T-helper 1 cell (primary cell): ENCODE data around the gene C12orf54.
"Not testable (repeated sequence)": the region's sequence is repeated elsewhere in the genome, so short reads cannot be mapped to it uniquely, and the experiment has no call there.

Experiments
- DNase-seq, 5 donors: peaks; one replicate each; pipeline ENCODE4 v3.0.0-alpha.2; 2012 to 2020
- total RNA-seq, 4 donors: gene quantifications; one replicate each; lab custom pipeline; 2026; lab: John Stamatoyannopoulos, UW

Gene C12orf54
- 0 to 0.80 (median 0.08) reads per million in 4 donors for total RNA-seq

GRCh38 chr12:48482198-48482597, at the start of gene C12orf54:
TSS of gene C12orf54 (plus strand) at chr12:48482498. CDS start at chr12:48483297, 799 bp downstream.
- DNase-seq, result no peak

DNA sequence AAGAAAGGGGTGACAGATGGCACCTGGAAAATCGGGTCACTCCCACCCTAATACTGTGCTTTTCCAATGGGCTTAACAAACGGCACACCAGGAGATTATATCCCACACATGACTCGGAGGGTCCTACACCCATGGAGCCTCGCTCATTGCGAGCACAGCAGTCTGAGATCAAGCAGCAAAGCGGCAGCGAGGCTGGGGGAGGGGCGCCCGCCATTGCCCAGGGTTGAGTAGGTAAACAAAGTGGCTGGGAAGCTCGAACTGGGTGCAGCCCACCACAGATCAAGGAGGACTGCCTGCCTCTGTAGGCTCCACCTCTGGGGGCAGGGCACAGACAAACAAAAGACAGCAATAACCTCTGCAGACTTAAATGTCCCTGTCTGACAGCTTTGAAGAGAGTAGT, 48.3 kb upstream of the C12orf54 start:
- not testable (repeated sequence) for DNase-seq

- DNase-seq, result no peak
Measured at GRCh38 chr12:48441069-48441468, 41.2 kb upstream of the C12orf54 start.

DNA sequence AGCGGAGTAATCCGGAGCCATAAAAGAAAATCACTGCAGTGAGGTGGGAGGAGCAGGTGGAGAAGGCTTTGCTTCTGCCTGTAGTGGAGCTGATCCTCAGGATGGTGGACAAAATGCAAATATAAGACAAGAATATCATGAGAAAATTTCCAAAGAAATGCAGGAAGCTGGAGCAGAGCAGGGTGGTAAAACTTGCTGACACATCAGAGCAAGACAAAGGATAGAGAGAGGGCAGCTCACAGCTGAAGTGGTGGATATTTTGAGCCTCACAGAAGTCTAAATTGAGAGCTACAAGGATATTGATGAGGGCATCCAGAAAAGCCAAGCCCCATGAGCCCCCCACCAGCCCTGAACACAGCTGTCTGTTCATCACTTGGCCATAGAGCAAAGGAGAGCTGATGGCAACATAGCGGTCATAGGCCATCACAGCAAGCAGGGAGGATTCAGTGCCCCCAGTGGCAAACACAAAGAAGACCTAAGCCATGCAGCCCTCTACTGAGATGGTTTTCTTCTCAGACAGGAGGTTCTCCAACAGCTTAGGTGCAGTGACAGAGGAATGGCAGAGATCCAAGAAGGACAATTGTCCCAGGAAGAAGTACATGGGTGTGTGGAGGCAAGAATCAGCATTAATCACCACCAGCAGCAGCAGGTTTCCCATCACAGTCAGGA, 40.0 kb upstream of the C12orf54 start:
- DNase-seq, result no peak

DNA sequence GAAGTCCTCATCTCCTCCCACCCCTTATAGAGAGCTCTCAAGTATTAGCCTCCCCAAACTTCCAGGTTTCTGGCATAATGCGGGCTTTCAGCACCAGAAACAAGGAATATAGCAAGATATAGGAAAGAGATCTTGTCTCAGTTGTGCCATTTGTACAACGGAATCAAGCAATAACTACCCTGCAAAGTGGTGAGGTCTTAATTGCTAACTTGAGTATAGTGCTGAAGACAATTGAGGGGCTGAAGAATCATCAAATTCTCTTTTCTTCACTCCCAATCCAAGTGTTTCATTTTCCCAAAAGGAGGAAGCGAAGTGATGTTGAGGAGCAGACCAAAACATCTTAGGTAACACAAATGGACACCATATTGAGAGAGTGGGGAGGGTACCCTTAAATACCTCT, 36.8 kb upstream of the C12orf54 start:
- no peak for DNase-seq

DNA sequence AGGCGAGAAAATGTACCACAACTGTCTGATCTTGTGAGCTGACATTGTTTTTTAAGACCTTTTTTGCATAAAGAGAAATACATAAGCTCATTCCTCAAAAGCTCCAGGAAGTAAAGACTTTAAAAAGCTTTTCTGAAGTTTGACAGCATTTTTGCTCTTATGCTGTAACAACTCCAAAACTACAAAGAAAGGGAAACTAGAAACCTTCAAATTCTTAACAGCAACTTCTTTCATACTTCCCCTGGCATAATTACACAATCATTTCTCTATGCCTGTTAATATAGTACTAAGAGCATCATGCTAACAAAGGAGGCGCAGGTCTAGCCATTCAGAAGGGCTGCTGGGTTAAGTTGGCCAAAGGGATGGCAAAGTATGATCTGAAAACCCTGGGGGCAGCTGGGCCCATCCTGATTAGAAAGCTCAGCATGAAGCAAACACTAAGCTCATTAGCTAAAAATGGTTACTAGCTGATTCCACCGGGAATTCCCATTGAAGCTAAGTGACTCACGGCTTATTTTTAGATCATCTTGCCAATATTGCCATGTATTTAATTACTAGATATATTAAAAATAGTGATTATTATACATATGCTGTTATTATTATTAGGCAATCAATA, 36.0 kb upstream of the C12orf54 start:
- DNase-seq, result no peak

GRCh38 chr12:48447755-48448154, 34.5 kb upstream of the C12orf54 start:
- DNase-seq, result no peak

GRCh38 chr12:48451372-48451771, 30.9 kb upstream of the C12orf54 start:
- DNase-seq, result no peak

- not testable (repeated sequence) for DNase-seq
Measured at GRCh38 chr12:48452961-48453360, 29.3 kb upstream of the C12orf54 start.

DNA sequence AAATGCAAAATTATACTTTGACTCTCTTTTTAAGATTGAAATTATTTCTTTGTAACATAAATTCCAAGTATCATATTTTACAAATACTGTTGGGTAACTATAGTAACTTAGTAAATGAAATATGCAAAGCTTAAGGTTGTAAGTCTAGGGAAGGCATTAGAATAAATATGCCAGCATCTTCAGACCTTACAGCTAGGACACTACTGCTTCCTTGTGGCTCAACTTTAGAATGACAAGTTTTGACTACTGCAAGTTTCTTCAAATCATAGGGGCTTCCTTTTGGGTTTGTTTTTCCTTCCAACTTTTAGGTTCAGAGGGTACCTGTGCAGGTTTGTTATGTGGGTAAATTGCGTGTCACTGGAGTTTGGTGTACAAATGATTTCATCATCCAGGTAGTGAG, 27.6 kb upstream of the C12orf54 start:
- peak in 1 of 5 donors; percentile 11 for DNase-seq

GRCh38 chr12:48455116-48455515, 27.2 kb upstream of the C12orf54 start:
- DNase-seq, result no peak

GRCh38 chr12:48459259-48459658, 23.0 kb upstream of the C12orf54 start:
- DNase-seq, result no peak

DNA sequence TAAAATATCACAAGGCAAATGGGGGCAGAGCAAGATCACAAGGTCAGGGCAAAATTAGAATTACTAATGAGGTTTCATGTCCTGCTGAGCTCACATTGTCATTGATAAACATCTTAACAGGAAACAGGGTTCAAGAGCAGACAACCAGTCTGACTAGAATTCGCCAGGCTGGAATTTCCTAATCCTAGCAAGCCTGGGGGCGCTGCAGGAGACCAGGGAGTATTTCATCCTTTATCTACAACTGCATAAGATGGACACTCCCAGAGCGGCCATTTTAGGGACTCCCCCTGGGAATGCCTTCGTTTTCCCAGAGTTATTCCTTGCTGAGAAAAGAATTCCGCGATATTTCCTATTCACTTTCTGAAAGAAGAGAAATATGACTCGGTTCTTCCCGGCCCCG, 13.3 kb upstream of the C12orf54 start:
- DNase-seq, result not testable (repeated sequence)

- no peak for DNase-seq
Measured at GRCh38 chr12:48472259-48472658, 10.0 kb upstream of the C12orf54 start, which contains the start of gene ANP32D. TSS of gene ANP32D (plus strand) at chr12:48472559. CDS start at chr12:48472665, 106 bp downstream.

DNA sequence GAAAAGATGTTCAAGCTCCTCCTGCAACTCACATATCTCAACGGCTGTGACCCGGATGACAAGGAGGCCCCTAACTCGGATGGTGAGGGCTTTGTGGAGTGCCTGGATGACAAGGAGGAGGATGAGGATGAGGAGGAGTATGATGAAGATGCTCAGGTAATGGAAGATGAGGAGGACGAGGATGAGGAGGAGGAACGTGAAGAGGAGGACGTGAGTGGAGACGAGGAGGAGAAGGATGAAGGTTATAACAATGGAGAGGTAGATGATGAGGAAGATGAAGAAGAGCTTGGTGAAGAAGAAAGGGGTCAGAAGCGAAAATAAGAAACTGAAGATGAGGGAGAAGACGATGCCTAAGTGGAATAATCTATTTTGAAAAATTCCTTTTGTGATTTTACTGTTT, 9.2 kb upstream of the C12orf54 start:
- DNase-seq, result no peak

- DNase-seq, result not testable (repeated sequence)
Measured at GRCh38 chr12:48474497-48474896, 7.8 kb upstream of the C12orf54 start.

- no peak for DNase-seq
Measured at GRCh38 chr12:48482930-48483329, 632 bp downstream of the C12orf54 start.

- no peak for DNase-seq
Measured at GRCh38 chr12:48486261-48486660, 4.0 kb downstream of the C12orf54 start.

DNA sequence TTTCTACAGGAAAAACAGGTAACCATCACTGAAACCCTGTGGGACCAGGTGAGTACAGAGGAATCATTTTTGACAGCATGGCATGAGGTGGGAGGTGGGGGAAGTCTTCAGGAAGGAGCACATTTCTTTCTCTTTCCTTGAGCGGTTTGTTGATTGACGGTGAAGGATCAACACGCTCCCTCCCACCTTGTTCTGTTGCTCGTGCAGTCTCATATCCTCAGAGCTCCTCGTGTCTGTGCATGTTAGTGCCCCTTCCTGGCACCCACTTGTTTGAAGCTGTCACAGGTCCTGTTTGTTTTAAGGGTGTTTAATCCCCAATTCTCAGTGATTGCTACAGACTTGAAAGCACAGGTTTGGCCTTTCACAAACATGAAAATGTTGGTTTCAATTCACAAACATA, 4.4 kb downstream of the C12orf54 start:
- DNase-seq, result no peak

GRCh38 chr12:48489012-48489411, 6.7 kb downstream of the C12orf54 start:
- no peak for DNase-seq

DNA sequence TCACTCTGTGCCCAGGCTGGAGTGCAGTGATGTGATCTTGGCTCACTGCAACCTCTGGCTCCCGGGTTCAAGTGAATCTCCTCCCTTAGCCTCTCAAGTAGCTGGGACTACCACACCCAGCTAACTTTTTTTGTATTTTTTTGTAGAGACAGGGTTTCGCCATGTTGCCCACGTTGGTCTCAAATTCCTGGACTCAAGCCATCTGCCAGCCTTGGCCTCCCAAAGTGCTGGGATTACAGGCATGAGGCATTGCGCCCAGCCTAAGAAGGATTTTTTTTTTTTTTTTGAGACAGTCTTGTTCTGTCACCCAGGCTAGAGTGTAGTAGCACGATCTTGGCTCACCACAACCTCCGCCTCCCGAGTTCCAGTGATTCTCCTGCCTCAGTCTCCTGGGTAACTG, 7.2 kb downstream of the C12orf54 start:
- not testable (repeated sequence) for DNase-seq

DNA sequence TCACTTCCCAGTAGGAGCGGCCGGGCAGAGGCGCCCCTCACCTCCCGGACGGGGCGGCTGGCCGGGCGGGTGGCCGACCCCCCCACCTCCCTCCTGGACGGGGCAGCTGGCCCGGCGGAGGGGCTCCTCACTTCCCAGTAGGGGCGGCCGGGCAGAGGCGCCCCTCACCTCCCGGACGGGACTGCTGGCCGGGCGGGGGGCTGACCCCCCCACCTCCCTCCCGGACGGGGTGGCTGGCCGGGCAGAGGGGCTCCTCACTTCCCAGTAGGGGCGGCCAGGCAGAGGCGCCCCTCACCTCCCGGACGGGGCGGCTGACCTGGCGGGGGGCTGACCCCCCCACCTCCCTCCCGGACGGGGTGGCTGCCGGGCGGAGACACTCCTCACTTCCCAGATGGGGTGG, 18.0 kb downstream of the C12orf54 start:
- not testable (repeated sequence) for DNase-seq

DNA sequence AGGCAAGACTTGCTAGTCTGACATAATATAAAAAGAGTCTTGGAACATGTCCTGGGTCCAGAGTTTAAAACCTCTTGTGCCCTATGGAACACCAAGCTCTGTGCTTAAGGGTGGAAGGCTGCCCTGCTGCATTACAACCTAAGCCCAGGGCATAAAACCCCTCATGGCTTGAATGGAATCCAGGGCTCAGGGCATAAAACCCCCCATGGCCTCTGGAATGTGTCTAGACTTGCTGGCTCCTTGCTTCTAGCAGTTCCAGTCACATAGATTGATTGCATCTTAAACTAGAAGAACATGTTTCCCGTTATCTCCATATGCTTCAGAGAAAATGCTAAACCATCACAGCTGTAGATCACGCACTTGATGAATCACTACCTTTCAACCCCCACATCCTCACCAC, 24.5 kb downstream of the C12orf54 start:
- DNase-seq, result not testable (repeated sequence)

GRCh38 chr12:48508987-48509386, 26.7 kb downstream of the C12orf54 start:
- no peak for DNase-seq
